ENCODE data around the gene RAB3B.

Gene RAB3B

GRCh38 chr1:51871351-51871975 is 119.0 kb downstream of the RAB3B start:
- DNase-seq (ENCODE audit: low read depth), result no peak

DNA sequence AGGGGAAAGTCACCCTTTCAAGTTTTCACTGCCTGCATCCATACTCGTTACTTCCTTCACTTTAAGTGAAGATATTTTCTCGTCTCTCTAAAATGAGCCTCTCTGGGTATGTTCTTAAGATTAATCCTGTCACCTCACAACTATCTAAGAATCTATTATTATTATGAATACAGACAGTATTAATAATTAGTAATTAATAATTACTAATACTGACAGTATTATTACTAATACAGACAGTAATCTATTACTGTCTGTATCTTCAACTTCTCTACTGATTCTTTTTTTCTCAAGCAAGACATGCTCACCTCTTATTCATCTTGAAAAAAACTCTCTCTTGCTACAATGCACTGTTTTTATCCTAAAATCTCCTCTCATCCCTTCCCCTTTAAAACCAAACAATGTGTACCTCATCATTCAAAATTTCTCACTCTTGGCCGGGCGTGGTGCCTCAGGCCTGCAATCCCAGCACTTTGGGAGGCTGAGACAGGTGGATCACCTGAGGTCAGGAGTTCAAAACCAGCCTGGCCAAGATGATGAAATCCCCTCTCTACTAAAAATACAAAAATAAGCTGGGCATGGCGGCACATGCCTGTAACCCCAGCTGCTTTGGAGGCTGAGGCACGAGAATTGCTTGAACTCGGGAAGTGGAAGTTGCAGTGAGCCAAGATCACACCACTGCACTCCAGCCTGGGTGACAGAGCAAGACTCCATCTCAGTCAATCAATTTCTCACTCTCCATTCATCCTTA is 119.7 kb downstream of the RAB3B start:
- no peak for DNase-seq (ENCODE audit: low read depth)

- no peak for DNase-seq (ENCODE audit: low read depth)
These were observed 122.8 kb downstream of the RAB3B start for GRCh38 chr1:51867479-51868232.

DNA sequence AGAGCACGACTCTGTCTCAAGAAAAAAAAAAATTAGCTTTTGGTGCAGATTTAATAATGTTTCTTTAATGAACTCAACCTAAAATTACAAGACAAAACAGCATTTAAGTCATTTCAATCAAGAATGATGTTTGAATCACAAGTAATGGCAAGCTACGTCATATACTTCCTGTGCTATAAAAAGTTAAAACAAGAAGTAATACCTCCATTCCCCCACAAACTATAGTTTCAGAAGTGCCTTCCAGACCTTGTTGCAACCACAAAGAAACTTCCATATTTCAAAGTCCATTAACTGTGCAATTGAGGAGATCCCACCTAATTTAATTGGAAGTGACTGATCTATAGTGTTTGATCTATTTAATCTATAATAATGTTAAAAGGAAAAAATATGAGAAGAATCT is 127.1 kb downstream of the RAB3B start:
- DNase-seq (ENCODE audit: low read depth), result no peak

GRCh38 chr1:51861669-51862068 is 128.8 kb downstream of the RAB3B start:
- DNase-seq (ENCODE audit: low read depth), result no peak

DNA sequence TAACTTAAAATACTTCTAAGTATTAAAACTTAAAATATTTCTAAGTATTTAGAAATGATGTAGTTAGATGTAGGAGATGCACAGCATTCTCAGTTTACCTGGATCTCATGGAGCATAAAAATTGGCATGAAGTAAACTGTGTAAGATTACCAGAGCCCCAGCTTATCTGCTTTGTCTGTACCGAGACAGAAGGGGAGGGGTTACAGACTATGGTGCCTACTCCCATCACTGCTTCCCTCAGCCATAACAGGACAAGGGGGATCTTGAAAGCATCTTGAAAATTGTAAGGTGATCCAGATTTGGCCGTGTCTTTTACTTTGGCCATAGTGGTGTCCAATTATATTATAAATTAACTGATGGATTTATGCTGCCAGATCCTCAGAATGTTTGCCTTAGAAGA is 130.8 kb downstream of the RAB3B start:
- DNase-seq (ENCODE audit: low read depth), result no peak

- no peak for DNase-seq (ENCODE audit: low read depth)
These were observed 131.2 kb downstream of the RAB3B start for GRCh38 chr1:51859333-51859732.

DNA sequence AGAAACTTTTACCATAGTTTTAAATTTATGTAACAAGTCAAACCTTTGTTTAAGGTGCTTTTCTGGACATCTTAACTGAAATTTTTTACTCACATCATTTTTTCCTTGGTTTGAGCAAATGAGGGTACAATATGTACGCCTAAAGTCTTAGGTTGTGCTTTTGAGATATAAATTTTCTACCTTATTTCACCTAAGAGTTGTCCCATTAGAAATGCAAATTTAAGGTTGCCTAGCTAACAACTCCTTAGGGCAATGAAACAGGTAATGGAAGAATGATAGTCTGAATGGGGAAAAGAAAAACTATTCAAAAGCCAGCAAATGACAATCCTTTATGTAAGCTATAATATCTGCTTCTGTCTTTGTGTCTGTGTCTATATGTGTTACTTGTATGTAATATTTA is 131.6 kb downstream of the RAB3B start:
- no peak for DNase-seq (ENCODE audit: low read depth)

All from activated T-cell treated with anti-CD3 and anti-CD28 coated beads for 48 hours (primary cell).